Neural cell (in vitro differentiated cells): ENCODE data around the gene DHX34. TPM values are rescaled to one million over a fixed set of nuclear protein-coding genes. Genes with fewer than 3 reads are reported as not detected.

Source experiments
- H2AFZ ChIP-seq: fragments of 200-600, 300-800 bp; sonication (generic), shearing (Covaris generic); 2 replicates; pipeline ENCODE4 v1.6.0; 2014; ENCODE audit warnings: low read depth, mild to moderate bottlenecking, antibody characterized with exemption, low read length, moderate library complexity
- H3F3A ChIP-seq: fragments of 200-600 bp; shearing (Covaris generic); 2 replicates; pipeline ENCODE4 v1.6.1; 2016; ENCODE audit warnings: mild to moderate bottlenecking, moderate library complexity, mixed read lengths, antibody characterized with exemption, low read length; ENCODE audit not compliant: insufficient read depth, poor library complexity, severe bottlenecking
- H3K27ac ChIP-seq: fragments of 200-600, 300-800 bp; sonication (generic), shearing (Covaris generic); 2 replicates; pipeline ENCODE4 v1.5.1; 2014; ENCODE audit warnings: mild to moderate bottlenecking, low read length, moderate library complexity
- H3K27me3 ChIP-seq: fragments of 300-800, 200-600 bp; sonication (generic), shearing (Covaris generic); 2 replicates; pipeline ENCODE4 v1.6.0; 2014; ENCODE audit warnings: mild to moderate bottlenecking, low read depth, low read length, moderate library complexity; ENCODE audit not compliant: insufficient read depth
- H3K36me3 ChIP-seq: fragments of 300-800, 200-600 bp; sonication (generic), shearing (Covaris generic); 2 replicates; pipeline ENCODE4 v1.5.1; 2014; ENCODE audit warnings: mild to moderate bottlenecking, antibody characterized with exemption, low read length, moderate library complexity; ENCODE audit not compliant: insufficient read depth
- H3K4me2 ChIP-seq: fragments of 300-800, 200-600 bp; sonication (generic), shearing (Covaris generic); 2 replicates; pipeline ENCODE4 v1.6.0; 2014; ENCODE audit warnings: mild to moderate bottlenecking, low read length
- H3K4me3 ChIP-seq: fragments of 300-800, 200-600 bp; sonication (generic), shearing (Covaris generic); 2 replicates; pipeline ENCODE4 v1.5.1; 2014; ENCODE audit warnings: mild to moderate bottlenecking, low read length, moderate library complexity
- H3K79me2 ChIP-seq: fragments of 200-600 bp; shearing (Covaris generic); replicated peaks from 2 replicates; pipeline ENCODE4 v1.6.0; 2014; ENCODE audit warnings: mild to moderate bottlenecking, low read length, moderate library complexity; ENCODE audit not compliant: insufficient read depth
- H3K9ac ChIP-seq: fragments of 300-800, 200-600 bp; sonication (generic), shearing (Covaris generic); 2 replicates; pipeline ENCODE4 v1.6.1; 2016; ENCODE audit warnings: mild to moderate bottlenecking, low read length, mixed read lengths
- H3K9me2 ChIP-seq: fragments of 200-600 bp; shearing (Covaris generic); 2 replicates; pipeline ENCODE4 v1.6.1; 2016; ENCODE audit warnings: mild to moderate bottlenecking, low read length, mixed read lengths; ENCODE audit not compliant: insufficient read depth
- H3K9me3 ChIP-seq: fragments of 200-600, 300-800 bp; sonication (generic), shearing (Covaris generic); 2 replicates; pipeline ENCODE4 v1.6.1; 2016; ENCODE audit warnings: mild to moderate bottlenecking, mixed run types, low read length, moderate library complexity, mixed read lengths
- H4K20me1 ChIP-seq: fragments of 200-600 bp; shearing (Covaris generic); 2 replicates; pipeline ENCODE4 v1.6.1; 2016; ENCODE audit warnings: mild to moderate bottlenecking, mixed run types; ENCODE audit not compliant: insufficient read depth
- CTCF ChIP-seq: fragments of 450-650 bp; IDR thresholded peaks from 2 replicates; pipeline ENCODE4 v1.5.1; 2014; ENCODE audit warnings: antibody characterized with exemption, mild to moderate bottlenecking, moderate library complexity; ENCODE audit not compliant: poor library complexity, severe bottlenecking
- EP300 ChIP-seq: fragments of 450-650 bp; conservative IDR thresholded peaks from 2 replicates; pipeline ENCODE4 v1.6.1; 2014; ENCODE audit warnings: antibody characterized with exemption, mild to moderate bottlenecking, moderate library complexity; ENCODE audit not compliant: poor library complexity, severe bottlenecking
- EZH2 ChIP-seq: fragments of 200-600, 300-800 bp; shearing (Covaris generic), sonication (generic); IDR thresholded peaks from 2 replicates; pipeline ENCODE4 v1.6.1; 2014; ENCODE audit warnings: antibody characterized with exemption, low read length, borderline replicate concordance, mild to moderate bottlenecking; ENCODE audit not compliant: insufficient read depth, poor library complexity, severe bottlenecking
- MXI1 ChIP-seq: fragments of 450-650 bp; conservative IDR thresholded peaks from 2 replicates; pipeline ENCODE4 v1.6.1; 2014; ENCODE audit warnings: antibody characterized with exemption, mild to moderate bottlenecking; ENCODE audit not compliant: poor library complexity, severe bottlenecking
- POLR2AphosphoS5 ChIP-seq: IDR thresholded peaks from 2 replicates; pipeline ENCODE4 v1.6.1; 2012
- RAD21 ChIP-seq: fragments of 450-650 bp; conservative IDR thresholded peaks from 2 replicates; pipeline ENCODE4 v1.6.1; 2014; ENCODE audit warnings: antibody characterized with exemption, mild to moderate bottlenecking, moderate library complexity
- REST ChIP-seq: IDR thresholded peaks from 2 replicates; pipeline ENCODE4 v1.6.1; 2012; ENCODE audit warnings: borderline replicate concordance
- SMC3 ChIP-seq: fragments of 450-650 bp; conservative IDR thresholded peaks from 2 replicates; pipeline ENCODE4 v1.6.1; 2014; ENCODE audit warnings: antibody characterized with exemption, mild to moderate bottlenecking, moderate library complexity; ENCODE audit not compliant: poor library complexity
- TAF1 ChIP-seq: IDR thresholded peaks from 2 replicates; pipeline ENCODE4 v1.6.1; 2012; ENCODE audit warnings: low read depth
- polyA plus RNA-seq: library from polyadenylated mRNA; depleted of rRNA; stranded (reverse); fragments of >200 nt; gene quantifications from 2 replicates; pipeline ENCODE4 v1.2.3, GENCODE V29; 2014

DHX34 gene
- polyA plus RNA-seq, 1 donor from 2014 or later: 11.7 TPM

GRCh38 chr19:47380559-47380958, 31.4 kb downstream of the DHX34 start:
- Histone ChIP-seq H2AFZ (no peak overlapping the region), H3K79me2 (no peaks in the 10 kb centered on the region), H3K9me2 (no peaks in the 10 kb centered on the region), H3K4me2 (no peak overlapping the region), H3F3A (no peaks in the 10 kb centered on the region), H3K27ac (no peak overlapping the region), H3K4me3 (no peak overlapping the region), H3K27me3 (no peaks in the 10 kb centered on the region), H4K20me1 (no peaks in the 10 kb centered on the region), H3K9me3 (no peaks in the 10 kb centered on the region), H3K36me3 (no peaks in the 10 kb centered on the region), H3K9ac (no peak overlapping the region)
- TF ChIP-seq EZH2 (no peak), EP300 (no peak), TAF1 (no peak), MXI1 (no peak), POLR2AphosphoS5 (no peak), SMC3 (no peak), RAD21 (no peak), REST (no peak), CTCF (no peak)

GRCh38 chr19:47381121-47381520, 32.0 kb downstream of the DHX34 start:
- H3K4me3 ChIP-seq: no peak overlapping the region
- no peaks in the 10 kb centered on the region for H3K9me2 ChIP-seq
- no peaks in the 10 kb centered on the region for H3K9me3 ChIP-seq
- no peaks in the 10 kb centered on the region for H3F3A ChIP-seq
- H3K79me2 ChIP-seq: no peaks in the 10 kb centered on the region
- H3K4me2 ChIP-seq: no peak overlapping the region
- no peaks in the 10 kb centered on the region for H3K27me3 ChIP-seq
- no peaks in the 10 kb centered on the region for H3K36me3 ChIP-seq
- TF ChIP-seq RAD21: no peak
- TF ChIP-seq MXI1: no peak
- no peak for TF ChIP-seq POLR2AphosphoS5
- no peak for TF ChIP-seq SMC3
- TF ChIP-seq REST: no peak
- no peak for TF ChIP-seq EP300
- TF ChIP-seq EZH2: no peak
- no peak for TF ChIP-seq CTCF
- TF ChIP-seq TAF1: no peak
- H4K20me1 ChIP-seq: no peaks in the 10 kb centered on the region
- H3K9ac ChIP-seq: no peak overlapping the region
- no peak overlapping the region for H2AFZ ChIP-seq
- H3K27ac ChIP-seq: no peak overlapping the region
